HUES6 (cell line): Measurements from ENCODE around the gene ACTL9.

Experiments
- H3K27ac ChIP-seq: 2 replicates; pipeline ENCODE4 v1.7.0; 2013; ENCODE audit warnings: low read depth, mild to moderate bottlenecking, low read length, inconsistent platforms
- H3K27me3 ChIP-seq: 2 replicates; pipeline ENCODE4 v1.6.1; 2013; ENCODE audit warnings: low read length; ENCODE audit not compliant: control insufficient read depth, insufficient read depth
- H3K36me3 ChIP-seq: 2 replicates; pipeline ENCODE4 v1.6.1; 2013; ENCODE audit warnings: low read length; ENCODE audit not compliant: control insufficient read depth, insufficient read depth
- H3K4me1 ChIP-seq: 2 replicates; pipeline ENCODE4 v1.6.1; 2013; ENCODE audit warnings: low read length; ENCODE audit not compliant: control insufficient read depth, insufficient read depth
- H3K4me3 ChIP-seq: 2 replicates; pipeline ENCODE4 v1.5.1; 2013; ENCODE audit warnings: low read depth, low read length
- H3K9ac ChIP-seq: one replicate; pipeline ENCODE4 v1.6.1; 2013; ENCODE audit warnings: mild to moderate bottlenecking, low read length
- H3K9me3 ChIP-seq: 2 replicates; pipeline ENCODE4 v1.6.1; 2013; ENCODE audit warnings: low read depth, low read length; ENCODE audit not compliant: control insufficient read depth, insufficient read depth

ACTL9 gene

GRCh38 chr19:8703223-8703622 lies 4.6 kb upstream of the ACTL9 start:
- H3K4me1 ChIP-seq = no peaks in the 10 kb centered on the region

GRCh38 chr19:8702350-8702749 lies 3.8 kb upstream of the ACTL9 start:
- Histone ChIP-seq H3K9ac (no peak overlapping the region), H3K36me3 (no peaks in the 10 kb centered on the region), H3K27me3 (peaks cover 23% of the 10 kb centered on the region), H3K27ac (no peak overlapping the region), H3K4me1 (no peaks in the 10 kb centered on the region), H3K9me3 (no peaks in the 10 kb centered on the region), H3K4me3 (no peak overlapping the region)

More at GRCh38 chr19:8703223-8703622, 4.6 kb upstream of the ACTL9 start:
- H3K27ac ChIP-seq = no peak overlapping the region
- H3K27me3 ChIP-seq = peaks cover 15% of the 10 kb centered on the region
- no peak overlapping the region for H3K9ac ChIP-seq
- no peak overlapping the region for H3K4me3 ChIP-seq
- H3K36me3 ChIP-seq = no peaks in the 10 kb centered on the region
- no peaks in the 10 kb centered on the region for H3K9me3 ChIP-seq

GRCh38 chr19:8700956-8701355 lies 2.4 kb upstream of the ACTL9 start:
- Histone ChIP-seq H3K27ac (no peak overlapping the region), H3K9me3 (no peaks in the 10 kb centered on the region), H3K27me3 (peaks cover 30% of the 10 kb centered on the region), H3K36me3 (no peaks in the 10 kb centered on the region), H3K4me1 (no peaks in the 10 kb centered on the region), H3K4me3 (no peak overlapping the region), H3K9ac (no peak overlapping the region)

- Histone ChIP-seq H3K36me3 (no peaks in the 10 kb centered on the region), H3K4me3 (no peak overlapping the region), H3K27ac (no peak overlapping the region), H3K9me3 (no peaks in the 10 kb centered on the region), H3K9ac (no peak overlapping the region), H3K4me1 (no peaks in the 10 kb centered on the region), H3K27me3 (peaks cover 35% of the 10 kb centered on the region)
Measured at GRCh38 chr19:8699908-8700307, 1.3 kb upstream of the ACTL9 start.

- Histone ChIP-seq H3K4me3 (no peak overlapping the region), H3K27me3 (peaks cover 36% of the 10 kb centered on the region), H3K27ac (no peak overlapping the region), H3K4me1 (no peaks in the 10 kb centered on the region), H3K36me3 (no peaks in the 10 kb centered on the region), H3K9ac (no peak overlapping the region), H3K9me3 (no peaks in the 10 kb centered on the region)
Measured at GRCh38 chr19:8697671-8698432, 743 bp downstream of the ACTL9 start.

- Histone ChIP-seq H3K9me3 (no peaks in the 10 kb centered on the region), H3K9ac (no peak overlapping the region), H3K36me3 (no peaks in the 10 kb centered on the region), H3K4me1 (no peaks in the 10 kb centered on the region), H3K27me3 (peaks cover 42% of the 10 kb centered on the region), H3K4me3 (no peak overlapping the region), H3K27ac (no peak overlapping the region)
Measured at GRCh38 chr19:8696993-8697392, 1.6 kb downstream of the ACTL9 start.

GRCh38 chr19:8695911-8696310 lies 2.7 kb downstream of the ACTL9 start:
- Histone ChIP-seq H3K27ac (no peak overlapping the region), H3K9me3 (no peaks in the 10 kb centered on the region), H3K4me1 (no peaks in the 10 kb centered on the region), H3K9ac (no peak overlapping the region), H3K4me3 (no peak overlapping the region), H3K27me3 (peaks cover 44% of the 10 kb centered on the region), H3K36me3 (no peaks in the 10 kb centered on the region)

- Histone ChIP-seq H3K27ac (no peak overlapping the region), H3K36me3 (no peaks in the 10 kb centered on the region), H3K9ac (no peak overlapping the region), H3K4me3 (no peak overlapping the region), H3K4me1 (no peaks in the 10 kb centered on the region), H3K27me3 (peaks cover 45% of the 10 kb centered on the region), H3K9me3 (no peaks in the 10 kb centered on the region)
Measured at GRCh38 chr19:8695501-8695900, 3.1 kb downstream of the ACTL9 start.

GRCh38 chr19:8690753-8691539 lies 7.6 kb downstream of the ACTL9 start:
- Histone ChIP-seq H3K4me1 (no peaks in the 10 kb centered on the region), H3K36me3 (no peaks in the 10 kb centered on the region), H3K9me3 (no peaks in the 10 kb centered on the region), H3K27me3 (peaks cover 15% of the 10 kb centered on the region; the same call in 1 of the 2 replicates), H3K9ac (no peak overlapping the region), H3K27ac (no peak overlapping the region), H3K4me3 (no peak overlapping the region)

GRCh38 chr19:8688930-8689329 lies 9.7 kb downstream of the ACTL9 start:
- Histone ChIP-seq H3K36me3 (no peaks in the 10 kb centered on the region), H3K9me3 (no peaks in the 10 kb centered on the region), H3K4me3 (no peak overlapping the region), H3K27me3 (peaks cover 10% of the 10 kb centered on the region; the same call in 1 of the 2 replicates), H3K4me1 (no peaks in the 10 kb centered on the region), H3K9ac (no peak overlapping the region), H3K27ac (no peak overlapping the region)

GRCh38 chr19:8686549-8686948 lies 12.0 kb downstream of the ACTL9 start:
- H3K9me3 ChIP-seq = no peaks in the 10 kb centered on the region
- H3K4me1 ChIP-seq = no peaks in the 10 kb centered on the region
- H3K27me3 ChIP-seq = peaks cover 3% of the 10 kb centered on the region; the same call in 1 of the 2 replicates
- H3K9ac ChIP-seq = no peak overlapping the region
- no peaks in the 10 kb centered on the region for H3K36me3 ChIP-seq
- no peak overlapping the region for H3K4me3 ChIP-seq
- no peak overlapping the region for H3K27ac ChIP-seq
